GM12874 (cell line): ENCODE data around the gene NPC1L1.

Experiments
- CTCF ChIP-seq: IDR thresholded peaks from 2 replicates; pipeline ENCODE4 v1.5.1; 2011; ENCODE audit warnings: low read depth, mild to moderate bottlenecking, control low read depth, low read length, moderate library complexity; ENCODE audit not compliant: insufficient read depth

Gene NPC1L1

GRCh38 chr7:44486693-44487092 is 54.4 kb downstream of the NPC1L1 start:
- no peak for TF ChIP-seq CTCF

GRCh38 chr7:44486001-44486400 is 55.1 kb downstream of the NPC1L1 start:
- TF ChIP-seq CTCF: no peak

GRCh38 chr7:44484482-44485313 is 56.4 kb downstream of the NPC1L1 start:
- TF ChIP-seq CTCF: no peak

GRCh38 chr7:44482502-44483485 is 58.3 kb downstream of the NPC1L1 start:
- TF ChIP-seq CTCF: no peak

- no peak for TF ChIP-seq CTCF
Observed at GRCh38 chr7:44477938-44478337, 63.2 kb downstream of the NPC1L1 start.

- TF ChIP-seq CTCF: peak; percentile 96
Observed at GRCh38 chr7:44477063-44477830, 63.9 kb downstream of the NPC1L1 start.
